Colonic mucosa (tissue), 4 donors: ENCODE measurements around the gene PPP1R13L. TPM values are rescaled to one million over a fixed set of nuclear protein-coding genes. Genes with fewer than 3 reads are reported as not detected.
"Not testable (repeated sequence)": the region's sequence is repeated elsewhere in the genome, so short reads cannot be mapped to it uniquely, and the experiment has no call there.

Experiments used
- DNase-seq: peaks from one replicate; pipeline ENCODE4 v3.0.0-alpha.2; 2020
- H3K27ac ChIP-seq: fragments of 200-600 bp; one replicate; pipeline ENCODE4 v1.8.0; 2021
- H3K27me3 ChIP-seq: fragments of 200-600 bp; one replicate; pipeline ENCODE4 v1.8.0; 2021
- H3K36me3 ChIP-seq: fragments of 200-600 bp; one replicate; pipeline ENCODE4 v1.8.0; 2021
- H3K4me1 ChIP-seq: fragments of 200-600 bp; one replicate; pipeline ENCODE4 v1.8.0; 2021; ENCODE audit warnings: mild to moderate bottlenecking
- H3K4me3 ChIP-seq: fragments of 200-600 bp; one replicate; pipeline ENCODE4 v1.8.0; 2021
- H3K9ac ChIP-seq, 2 donors: one replicate each; pipeline ENCODE4 v1.7.0; 2013; ENCODE audit warnings: control low read depth in 2 of 2, low read depth in 2 of 2, low read length in 2 of 2
- H3K9me3 ChIP-seq: fragments of 200-600 bp; one replicate; pipeline ENCODE4 v1.8.0; 2021
- intact Hi-C: fragments of 100-400 bp; cut with DNase I; formaldehyde crosslinking; loops from one replicate; pipeline ENCODE4 v1.14.1; 2022
- total RNA-seq, 2 donors: library from RNA; stranded (reverse); fragmentation: NEBNext Ultra II Directional in 1 of 2; extraction: Animal tissue kit (Norgen Biotek cat#: 25700) in 1 of 2; gene quantifications; one replicate each; pipeline ENCODE4 v1.2.1, GENCODE V29; 2021
- TF ChIP-seq, protein P1 (sequence below): fragments of 200-600 bp; IDR thresholded peaks from one replicate; pipeline ENCODE4 v1.8.0; 2022; ENCODE audit warnings: antibody characterized with exemption, mild to moderate bottlenecking
- donor health status: healthy.
- donor health status: DM: no; HTN: no; CAD: no.
- donor health status: DM: no; HTN: no; CAD: no.

PPP1R13L gene
- total RNA-seq, 2 donors from 2014 or later: 25.9 to 46.2 TPM

- Histone ChIP-seq H3K4me3 (peak within 1 kb of the TSS; percentile 15), H3K9me3 (no peaks in the 10 kb centered on the region), H3K27ac (no peak within 1 kb of the TSS), H3K4me1 (no peaks in the 10 kb centered on the region), H3K27me3 (peaks cover 6% of the 10 kb centered on the region), H3K36me3 (no peaks in the 10 kb centered on the region), H3K9ac (no peak within 1 kb of the TSS)
- DNase-seq: peak; percentile 63
- TF ChIP-seq, protein P1, sequence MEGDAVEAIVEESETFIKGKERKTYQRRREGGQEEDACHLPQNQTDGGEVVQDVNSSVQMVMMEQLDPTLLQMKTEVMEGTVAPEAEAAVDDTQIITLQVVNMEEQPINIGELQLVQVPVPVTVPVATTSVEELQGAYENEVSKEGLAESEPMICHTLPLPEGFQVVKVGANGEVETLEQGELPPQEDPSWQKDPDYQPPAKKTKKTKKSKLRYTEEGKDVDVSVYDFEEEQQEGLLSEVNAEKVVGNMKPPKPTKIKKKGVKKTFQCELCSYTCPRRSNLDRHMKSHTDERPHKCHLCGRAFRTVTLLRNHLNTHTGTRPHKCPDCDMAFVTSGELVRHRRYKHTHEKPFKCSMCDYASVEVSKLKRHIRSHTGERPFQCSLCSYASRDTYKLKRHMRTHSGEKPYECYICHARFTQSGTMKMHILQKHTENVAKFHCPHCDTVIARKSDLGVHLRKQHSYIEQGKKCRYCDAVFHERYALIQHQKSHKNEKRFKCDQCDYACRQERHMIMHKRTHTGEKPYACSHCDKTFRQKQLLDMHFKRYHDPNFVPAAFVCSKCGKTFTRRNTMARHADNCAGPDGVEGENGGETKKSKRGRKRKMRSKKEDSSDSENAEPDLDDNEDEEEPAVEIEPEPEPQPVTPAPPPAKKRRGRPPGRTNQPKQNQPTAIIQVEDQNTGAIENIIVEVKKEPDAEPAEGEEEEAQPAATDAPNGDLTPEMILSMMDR: no peak
- intact Hi-C loops: no loop called here
Observed at GRCh38 chr19:45340232-45340898, 64.5 kb downstream of the PPP1R13L start, which contains the start of gene KLC3. Gene KLC3 (plus strand): TSS chr19:45340750. CDS start chr19:45345542, 4,792 bp downstream.

- H3K9ac ChIP-seq: no peak overlapping the region
- intact Hi-C loops: no loop called here
- no peaks in the 10 kb centered on the region for H3K9me3 ChIP-seq
- H3K36me3 ChIP-seq: no peaks in the 10 kb centered on the region
- no peak overlapping the region for H3K4me3 ChIP-seq
- no peak overlapping the region for H3K27ac ChIP-seq
- TF ChIP-seq, protein P1: no peak
- DNase-seq: no peak
- no peaks in the 10 kb centered on the region for H3K4me1 ChIP-seq
- H3K27me3 ChIP-seq: no peaks in the 10 kb centered on the region
Observed at GRCh38 chr19:45339629-45340028, 65.2 kb downstream of the PPP1R13L start.

DNA sequence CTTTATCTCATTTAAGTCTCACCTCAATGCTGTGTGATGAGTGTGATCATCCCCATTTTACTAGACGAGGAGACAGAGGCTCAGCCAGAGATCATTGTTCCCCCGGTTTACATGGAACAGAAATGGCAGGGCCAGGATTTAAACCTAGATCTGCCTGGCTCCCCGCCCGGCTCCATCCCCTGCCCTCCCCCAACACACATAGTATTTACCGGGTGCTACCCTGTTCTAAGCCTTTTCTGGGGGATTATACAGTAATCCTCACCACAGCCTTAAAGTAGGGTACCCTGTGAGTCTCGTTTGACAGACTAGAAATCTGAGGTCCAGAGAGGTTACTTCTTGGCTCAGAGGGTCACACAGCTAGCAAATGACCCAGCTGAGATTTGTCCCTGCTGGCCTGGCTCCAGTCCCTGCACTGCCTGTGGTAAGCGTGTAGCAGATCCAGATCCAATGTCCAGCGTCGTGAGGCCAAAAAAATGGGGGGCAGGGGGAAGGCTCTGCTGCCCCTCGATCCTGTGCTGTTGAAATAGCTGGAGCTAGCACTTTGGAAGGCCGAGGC lies 68.1 kb downstream of the PPP1R13L start:
- no peaks in the 10 kb centered on the region for H3K27me3 ChIP-seq
- TF ChIP-seq, protein P1: no peak
- H3K27ac ChIP-seq: no peak overlapping the region
- no peaks in the 10 kb centered on the region for H3K36me3 ChIP-seq
- H3K4me3 ChIP-seq: no peak overlapping the region
- intact Hi-C loops: no loop called here
- no peak overlapping the region for H3K9ac ChIP-seq
- H3K4me1 ChIP-seq: no peaks in the 10 kb centered on the region
- H3K9me3 ChIP-seq: no peaks in the 10 kb centered on the region
- no peak for DNase-seq

GRCh38 chr19:45334881-45335280 lies 70.0 kb downstream of the PPP1R13L start:
- intact Hi-C loops, DNase-seq: not testable (repeated sequence)

DNA sequence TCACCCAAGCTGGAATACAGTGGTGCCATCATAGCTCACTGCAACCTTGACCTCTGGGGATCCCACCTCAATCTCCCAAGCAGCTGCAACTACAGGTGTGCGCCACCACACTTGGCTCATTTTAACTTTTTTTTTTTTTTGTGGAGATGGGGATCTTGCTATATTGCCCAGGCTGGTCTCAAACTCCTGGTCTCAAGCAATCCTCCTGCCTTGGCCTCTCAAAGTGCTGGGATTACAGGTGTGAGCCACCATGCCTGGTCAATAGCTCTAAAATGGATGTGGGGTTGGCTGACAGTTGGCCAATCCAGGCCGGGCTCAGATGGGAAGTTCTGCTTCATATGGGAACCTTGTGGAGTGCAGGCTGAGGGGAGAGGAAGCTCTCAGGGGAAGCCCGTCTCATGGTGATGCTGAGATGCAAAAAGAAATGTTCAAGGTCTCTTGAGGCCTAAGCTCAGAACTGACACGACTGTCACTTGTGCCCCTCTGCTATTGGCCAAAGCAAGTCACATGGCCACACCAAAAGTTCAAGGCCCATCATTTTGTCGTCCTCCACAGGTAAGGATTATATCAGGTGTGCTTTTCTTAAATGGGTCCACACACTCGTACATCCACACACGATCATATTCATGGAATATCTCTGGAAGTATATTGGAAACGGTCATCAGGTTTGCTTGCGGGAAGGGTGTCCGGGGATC lies 71.1 kb downstream of the PPP1R13L start:
- TF ChIP-seq, protein P1: no peak
- no peaks in the 10 kb centered on the region for H3K36me3 ChIP-seq
- no peaks in the 10 kb centered on the region for H3K9me3 ChIP-seq
- no peaks in the 10 kb centered on the region for H3K27me3 ChIP-seq
- DNase-seq: no peak
- no peak overlapping the region for H3K4me3 ChIP-seq
- no peaks in the 10 kb centered on the region for H3K4me1 ChIP-seq
- H3K27ac ChIP-seq: no peak overlapping the region
- no peak overlapping the region for H3K9ac ChIP-seq
- intact Hi-C loops: no loop called here

More at GRCh38 chr19:45334881-45335280, 70.0 kb downstream of the PPP1R13L start:
- not testable (repeated sequence) for H3K27me3 ChIP-seq, H3K4me3 ChIP-seq, H3K27ac ChIP-seq, H3K9ac ChIP-seq, H3K4me1 ChIP-seq, H3K36me3 ChIP-seq, H3K9me3 ChIP-seq
